ENCODE measurements around the gene NCAPD2.

- no peak for TF ChIP-seq CTCF (IDR thresholded peaks at IDR 0.05)
- no peak for TF ChIP-seq POLR2A (IDR thresholded peaks at IDR 0.05)
Measured at GRCh38 chr12:6546016-6546415, 52.1 kb downstream of the NCAPD2 start.
